HG02885 (cell line): Measurements from ENCODE around the gene KCNJ2.

Experiments
- ATAC-seq: cut with Tn5 transposase; IDR thresholded peaks from one replicate; pipeline ENCODE4 v1.9.1; 2021; ENCODE audit warnings: mild to moderate bottlenecking; ENCODE audit not compliant: unreplicated experiment, poor library complexity

The KCNJ2 gene

GRCh38 chr17:70158180-70158579 lies 11.2 kb upstream of the KCNJ2 start:
- no peak for ATAC-seq

DNA sequence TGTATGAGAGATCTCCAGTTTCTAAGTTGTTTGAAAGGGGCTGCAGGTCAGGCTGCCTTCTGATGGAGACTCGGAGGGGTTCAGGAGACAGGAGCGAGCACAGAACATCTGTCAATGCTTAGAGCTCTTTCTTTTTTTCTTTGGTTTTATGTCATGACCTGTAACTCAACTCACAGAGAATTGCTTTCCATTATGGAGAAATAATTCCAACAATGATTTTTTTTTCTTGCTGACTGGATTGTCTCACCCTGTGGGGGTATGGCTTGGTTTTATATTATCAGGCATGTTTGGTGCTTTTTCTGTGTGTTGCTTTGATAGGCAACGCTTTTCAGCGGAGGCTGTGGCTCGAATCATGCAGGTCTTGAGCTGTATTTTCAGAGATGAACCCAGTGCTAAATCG lies 10.7 kb upstream of the KCNJ2 start:
- ATAC-seq, result no peak

GRCh38 chr17:70159980-70160379 lies 9.4 kb upstream of the KCNJ2 start:
- ATAC-seq, result no peak

- no peak for ATAC-seq
Observed at GRCh38 chr17:70161519-70161918, 7.8 kb upstream of the KCNJ2 start.

- no peak for ATAC-seq
Observed at GRCh38 chr17:70165383-70165782, 3.9 kb upstream of the KCNJ2 start.

DNA sequence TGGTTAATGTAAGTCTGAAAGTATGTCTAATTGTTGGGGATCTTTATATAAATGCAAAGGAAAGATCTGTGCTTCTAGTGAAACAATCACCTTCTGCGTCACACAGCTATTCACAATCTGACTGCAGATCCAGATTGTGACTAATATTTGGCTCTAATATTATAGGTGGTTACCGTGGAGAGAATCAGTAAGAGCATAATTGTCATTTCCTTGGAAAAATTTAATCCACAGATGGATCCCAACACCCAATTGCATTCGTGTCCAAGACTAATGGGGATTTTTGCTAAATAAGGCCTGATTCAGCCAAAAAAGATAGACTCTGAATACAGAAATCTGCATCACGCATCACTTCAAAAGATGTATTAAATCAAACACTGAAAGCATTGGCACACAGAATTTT lies 2.7 kb upstream of the KCNJ2 start:
- no peak for ATAC-seq

GRCh38 chr17:70168044-70168976 lies 1.0 kb upstream of the KCNJ2 start:
- peak; percentile 39 for ATAC-seq

GRCh38 chr17:70169709-70170597 lies 621 bp downstream of the KCNJ2 start:
- ATAC-seq, result no peak

DNA sequence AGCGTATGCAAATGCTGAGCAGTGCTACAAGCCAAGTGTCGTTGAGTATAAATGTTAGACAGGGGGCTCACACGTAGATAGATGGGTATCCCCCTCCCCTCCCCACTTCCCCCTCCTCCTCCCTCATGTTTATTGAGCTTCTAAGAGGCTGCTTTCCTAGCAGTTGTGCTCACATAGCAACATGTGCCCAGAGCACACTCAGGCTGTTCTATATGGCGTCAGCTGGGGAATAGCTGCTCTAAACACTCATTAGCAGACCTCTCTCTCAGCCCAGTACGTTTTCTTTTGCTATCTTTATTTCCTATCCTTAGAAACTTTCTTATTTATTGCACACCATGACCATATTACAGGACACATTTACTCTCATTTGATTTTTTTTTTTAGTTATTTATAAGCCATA lies 1.8 kb downstream of the KCNJ2 start:
- no peak for ATAC-seq

DNA sequence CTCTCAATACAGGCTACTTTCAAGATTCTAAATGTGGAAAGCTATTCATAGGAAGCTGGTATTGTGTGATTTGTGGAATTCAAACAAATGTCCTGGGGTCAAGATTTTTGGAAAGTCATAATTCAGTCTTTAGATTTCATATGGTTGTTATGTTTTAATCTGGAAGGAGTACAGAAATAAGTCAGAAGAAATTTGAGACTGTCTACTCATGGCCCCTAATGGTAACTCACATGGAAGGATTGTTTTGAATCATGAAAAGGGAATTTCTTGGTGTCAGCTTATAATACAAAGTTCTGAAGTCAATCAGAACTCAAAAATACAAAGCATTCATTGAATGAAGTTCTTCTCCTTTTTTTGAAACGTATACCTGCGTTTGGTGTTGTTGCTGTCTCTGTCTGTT lies 3.1 kb downstream of the KCNJ2 start:
- no peak for ATAC-seq

DNA sequence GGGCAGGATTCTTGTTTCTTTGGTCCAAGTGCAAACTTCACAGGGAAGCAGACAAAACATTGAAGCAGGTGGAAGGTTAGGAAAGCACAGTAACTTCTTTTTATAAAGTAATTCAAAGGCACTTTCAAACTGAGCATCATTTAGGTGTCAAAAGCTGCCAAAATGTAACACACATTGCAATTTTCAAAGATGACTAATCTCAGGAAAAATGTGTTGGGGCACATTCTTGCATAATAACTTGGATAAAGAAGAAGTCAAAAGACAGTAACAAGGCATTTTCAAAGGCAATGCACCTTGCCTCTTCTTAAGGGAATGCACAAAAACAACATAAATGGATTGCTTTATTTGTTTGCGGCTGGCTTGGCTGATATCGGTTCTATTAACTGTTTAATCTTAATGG lies 3.6 kb downstream of the KCNJ2 start:
- no peak for ATAC-seq

DNA sequence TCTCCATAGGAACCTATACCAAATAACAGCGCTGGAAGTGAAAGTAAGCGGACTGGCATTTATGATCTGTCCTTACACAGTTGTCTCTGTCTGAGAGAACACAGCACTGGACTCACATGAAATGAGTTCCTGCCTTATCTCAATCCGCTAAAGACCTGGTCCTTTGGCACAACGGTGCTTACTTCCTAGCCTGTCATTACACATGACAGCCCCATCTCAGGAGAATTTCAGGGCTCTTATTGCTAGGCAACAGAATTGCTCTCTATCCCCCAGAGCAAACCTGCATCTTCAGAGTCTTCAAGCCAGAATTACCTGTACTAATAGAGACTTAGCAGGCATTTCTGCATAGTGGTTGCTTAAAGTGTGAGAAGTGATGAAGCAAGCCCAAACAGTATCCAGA lies 4.3 kb downstream of the KCNJ2 start:
- no peak for ATAC-seq

GRCh38 chr17:70181376-70181775 lies 12.0 kb downstream of the KCNJ2 start:
- ATAC-seq, result no peak

GRCh38 chr17:70181866-70182265 lies 12.5 kb downstream of the KCNJ2 start:
- ATAC-seq, result no peak

DNA sequence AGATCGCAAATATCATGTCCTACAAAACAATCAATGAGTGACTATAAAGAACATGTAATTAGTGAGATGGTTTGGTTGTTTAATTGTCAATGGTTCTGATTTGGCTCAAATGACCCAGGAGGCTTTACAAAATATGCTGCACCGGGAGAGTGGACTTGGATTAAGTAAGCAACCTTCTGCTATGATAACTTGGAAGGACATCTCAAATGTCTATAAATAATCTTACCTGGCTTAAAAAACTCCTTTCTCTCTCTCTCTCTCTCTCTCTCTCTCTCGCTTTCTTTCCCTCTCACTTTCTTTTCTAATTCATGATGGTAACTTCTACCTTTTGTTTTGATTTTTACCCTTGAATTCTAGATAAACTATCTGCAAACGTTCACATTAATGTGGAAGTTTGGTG lies 14.2 kb downstream of the KCNJ2 start:
- ATAC-seq, result no peak

GRCh38 chr17:70184207-70184606 lies 14.9 kb downstream of the KCNJ2 start:
- ATAC-seq, result no peak

DNA sequence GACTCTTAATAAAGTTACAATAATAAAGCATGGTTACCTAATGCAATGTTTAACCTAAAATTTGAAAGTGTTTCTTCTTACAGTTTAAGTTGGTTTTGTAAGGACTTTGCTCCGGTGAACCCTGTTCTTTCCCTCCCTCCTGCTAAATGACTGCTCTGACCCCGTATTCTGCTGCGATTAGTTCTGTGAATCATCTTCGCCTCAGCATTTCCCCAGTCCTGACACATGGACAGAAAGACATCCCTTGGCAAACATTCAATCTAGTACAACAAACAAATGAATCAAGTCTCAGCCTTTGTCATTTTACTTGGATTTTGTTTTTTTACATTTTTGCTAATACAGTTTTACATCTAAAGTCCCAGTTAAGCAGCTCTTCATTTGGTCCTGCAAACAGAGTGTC lies 15.4 kb downstream of the KCNJ2 start:
- no peak for ATAC-seq

DNA sequence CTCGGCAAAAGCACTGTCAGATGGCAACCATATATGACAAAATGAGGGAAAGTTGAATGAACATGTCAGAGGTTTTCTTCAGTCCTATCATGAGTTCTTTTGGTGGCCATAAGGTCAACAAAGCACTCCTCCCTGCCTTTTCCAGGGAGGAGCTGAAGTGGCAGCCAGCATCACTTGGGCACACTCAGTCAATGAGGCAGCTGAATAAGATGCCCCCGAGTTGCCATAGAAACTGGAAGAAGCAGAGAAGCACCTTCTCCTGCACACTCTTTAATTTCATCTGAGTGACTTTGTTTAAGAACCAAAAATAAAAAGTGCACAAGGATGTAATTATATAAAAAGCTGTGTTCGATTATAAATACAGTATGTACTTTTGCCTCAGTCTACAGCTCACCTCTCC lies 16.0 kb downstream of the KCNJ2 start:
- ATAC-seq, result no peak

GRCh38 chr17:70187383-70187782 lies 18.1 kb downstream of the KCNJ2 start:
- ATAC-seq, result no peak

- ATAC-seq, result no peak
Observed at GRCh38 chr17:70190959-70191805, 21.9 kb downstream of the KCNJ2 start.
